PFSK-1 (cell line): ENCODE measurements around the gene VWA5B1.

Experiments
- POLR2AphosphoS5 ChIP-seq: IDR thresholded peaks from 2 replicates; pipeline ENCODE4 v1.6.1; 2012; ENCODE audit warnings: low read depth, mild to moderate bottlenecking, control low read depth, low read length, moderate library complexity
- TAF1 ChIP-seq: IDR thresholded peaks from 2 replicates; pipeline ENCODE4 v1.6.1; 2012; ENCODE audit warnings: low read length, control low read depth, borderline replicate concordance; ENCODE audit not compliant: insufficient read depth
- TF ChIP-seq, protein P1 (sequence below), 2 experiments: IDR thresholded peaks; 2 replicates each; pipeline versions ENCODE4 v1.6.1 to v1.8.0; 2011 to 2012; ENCODE audit warnings: low read depth in 2 of 2, low read length in 2 of 2, control low read depth in 1 of 2, inconsistent platforms in 1 of 2, mild to moderate bottlenecking in 1 of 2, moderate library complexity in 1 of 2; ENCODE audit not compliant: insufficient read depth in 1 of 2

- TF ChIP-seq POLR2AphosphoS5 (no peak), TAF1 (no peak)
- TF ChIP-seq, protein P1, sequence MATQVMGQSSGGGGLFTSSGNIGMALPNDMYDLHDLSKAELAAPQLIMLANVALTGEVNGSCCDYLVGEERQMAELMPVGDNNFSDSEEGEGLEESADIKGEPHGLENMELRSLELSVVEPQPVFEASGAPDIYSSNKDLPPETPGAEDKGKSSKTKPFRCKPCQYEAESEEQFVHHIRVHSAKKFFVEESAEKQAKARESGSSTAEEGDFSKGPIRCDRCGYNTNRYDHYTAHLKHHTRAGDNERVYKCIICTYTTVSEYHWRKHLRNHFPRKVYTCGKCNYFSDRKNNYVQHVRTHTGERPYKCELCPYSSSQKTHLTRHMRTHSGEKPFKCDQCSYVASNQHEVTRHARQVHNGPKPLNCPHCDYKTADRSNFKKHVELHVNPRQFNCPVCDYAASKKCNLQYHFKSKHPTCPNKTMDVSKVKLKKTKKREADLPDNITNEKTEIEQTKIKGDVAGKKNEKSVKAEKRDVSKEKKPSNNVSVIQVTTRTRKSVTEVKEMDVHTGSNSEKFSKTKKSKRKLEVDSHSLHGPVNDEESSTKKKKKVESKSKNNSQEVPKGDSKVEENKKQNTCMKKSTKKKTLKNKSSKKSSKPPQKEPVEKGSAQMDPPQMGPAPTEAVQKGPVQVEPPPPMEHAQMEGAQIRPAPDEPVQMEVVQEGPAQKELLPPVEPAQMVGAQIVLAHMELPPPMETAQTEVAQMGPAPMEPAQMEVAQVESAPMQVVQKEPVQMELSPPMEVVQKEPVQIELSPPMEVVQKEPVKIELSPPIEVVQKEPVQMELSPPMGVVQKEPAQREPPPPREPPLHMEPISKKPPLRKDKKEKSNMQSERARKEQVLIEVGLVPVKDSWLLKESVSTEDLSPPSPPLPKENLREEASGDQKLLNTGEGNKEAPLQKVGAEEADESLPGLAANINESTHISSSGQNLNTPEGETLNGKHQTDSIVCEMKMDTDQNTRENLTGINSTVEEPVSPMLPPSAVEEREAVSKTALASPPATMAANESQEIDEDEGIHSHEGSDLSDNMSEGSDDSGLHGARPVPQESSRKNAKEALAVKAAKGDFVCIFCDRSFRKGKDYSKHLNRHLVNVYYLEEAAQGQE (IDR thresholded peaks at IDR 0.05; ENCODE audit: insufficient read depth in 1 of 2, low read depth in 2 of 2, low read length in 2 of 2) = no peak
These were observed 82.6 kb downstream of the VWA5B1 start for GRCh38 chr1:20373286-20373685.
